Measurements from ENCODE around the gene CDK5R2. TPM values are rescaled to one million over a fixed set of nuclear protein-coding genes. Genes with fewer than 3 reads are reported as not detected.

The CDK5R2 gene
- total RNA-seq, 4 donors from 2014 or later, result not detected

DNA sequence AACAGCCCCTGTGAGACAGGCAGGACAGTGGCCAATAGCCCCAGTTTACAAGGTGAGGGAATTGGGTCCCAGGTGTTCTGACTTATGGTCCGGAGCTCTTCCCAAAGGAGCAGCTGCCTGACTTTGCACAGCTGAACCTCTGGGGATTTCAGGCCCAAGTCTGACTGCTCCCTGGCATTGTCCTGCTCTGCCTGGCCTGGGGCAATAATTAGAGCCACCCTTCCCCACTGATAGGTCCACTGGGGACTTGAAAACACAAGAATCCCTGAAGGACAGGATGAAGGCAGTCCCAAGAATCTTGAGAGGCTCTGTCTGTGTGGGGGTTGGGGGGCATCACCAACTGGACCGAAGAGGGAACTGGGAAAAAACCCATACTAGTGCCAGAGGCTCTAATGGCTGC, 29.2 kb downstream of the CDK5R2 start:
- 45 to 55% methylated on average over 2 of the region's 2 CpGs for WGBS, 2 donors
- intact Hi-C loops (cut with DNase I; ENCODE audit: low total_unique reads), result no loop called here
- TF ChIP-seq CTCF (IDR thresholded peaks at IDR 0.05) (no peak), POLR2A (IDR thresholded peaks at IDR 0.05) (no peak)

DNA sequence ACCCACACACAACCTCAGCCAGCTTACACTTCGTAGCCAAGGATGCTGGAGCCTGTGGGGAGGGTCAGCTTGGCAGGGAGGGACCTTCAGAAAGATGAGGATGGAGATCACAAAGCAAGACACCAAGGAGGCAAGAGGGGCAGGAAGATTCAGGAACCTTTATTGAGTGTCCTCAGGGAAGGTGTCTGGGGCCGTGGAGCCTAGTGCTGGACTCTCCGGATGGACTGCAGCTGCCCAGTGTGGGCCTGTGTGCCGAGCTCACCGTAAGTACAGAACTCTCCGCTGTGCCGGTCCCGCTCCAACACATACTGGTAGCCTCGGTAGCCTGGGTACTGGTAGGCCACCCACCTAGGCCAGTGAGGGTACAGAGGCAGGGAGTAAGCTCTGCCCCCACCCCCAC, 30.6 kb downstream of the CDK5R2 start:
- no peak overlapping the region for H3K4me3 ChIP-seq (ENCODE audit: low read depth, poor library complexity, severe bottlenecking)
- TF ChIP-seq CTCF (IDR thresholded peaks at IDR 0.05) (no peak), POLR2A (IDR thresholded peaks at IDR 0.05) (no peak)
- no peak for DNase-seq (ENCODE audit: low spot score in 2 of 2)
- 15 to 16% methylated on average over 8 to 9 of the region's 9 CpGs for WGBS, 2 donors
- intact Hi-C loops (cut with DNase I; ENCODE audit: low total_unique reads), result no loop called here

More for the DNA sequence above, 29.2 kb downstream of the CDK5R2 start:
- no peak overlapping the region for H3K4me3 ChIP-seq (ENCODE audit: low read depth, poor library complexity, severe bottlenecking)
- no peak for DNase-seq (ENCODE audit: low spot score in 2 of 2)

DNA sequence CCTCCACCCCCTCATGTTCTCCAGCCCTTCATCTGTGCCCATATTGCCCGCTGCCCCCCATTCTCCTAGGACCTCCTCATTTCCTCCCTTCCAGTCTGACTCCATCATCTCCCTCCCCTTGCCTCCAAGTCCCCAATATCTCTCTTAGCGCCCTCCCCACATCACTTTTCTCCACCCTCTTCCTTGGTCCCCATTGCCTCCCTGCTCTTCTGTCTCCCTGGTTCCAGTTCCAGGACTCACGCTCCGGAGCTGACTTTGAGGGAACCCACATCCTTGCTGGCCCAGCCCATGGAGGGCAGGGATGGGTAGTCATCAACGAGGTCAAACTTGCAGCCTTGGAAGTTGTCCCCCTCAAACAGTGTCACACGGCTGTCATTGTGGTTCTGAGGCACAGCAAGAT, 31.1 kb downstream of the CDK5R2 start:
- 14 to 19% methylated on average over 6 of the region's 6 CpGs for WGBS, 2 donors
- DNase-seq (ENCODE audit: low spot score in 2 of 2), result no peak

GRCh38 chr2:218991674-218992168, 32.3 kb downstream of the CDK5R2 start:
- DNase-seq (ENCODE audit: low spot score in 2 of 2), result no peak
- intact Hi-C loops (cut with DNase I; ENCODE audit: low total_unique reads), result no loop called here
- 9 to 22% methylated on average over 12 to 13 of the region's 13 CpGs for WGBS, 2 donors

More for the DNA sequence above, 31.1 kb downstream of the CDK5R2 start:
- TF ChIP-seq CTCF (IDR thresholded peaks at IDR 0.05) (no peak), POLR2A (IDR thresholded peaks at IDR 0.05) (no peak)
- intact Hi-C loops (cut with DNase I; ENCODE audit: low total_unique reads), result no loop called here
- no peak overlapping the region for H3K4me3 ChIP-seq (ENCODE audit: low read depth, poor library complexity, severe bottlenecking)

GRCh38 chr2:218992196-218992595, 32.7 kb downstream of the CDK5R2 start:
- intact Hi-C loops (cut with DNase I; ENCODE audit: low total_unique reads), result no loop called here
- 11 to 17% methylated on average over 7 of the region's 7 CpGs for WGBS, 2 donors
- no peak for TF ChIP-seq POLR2A (IDR thresholded peaks at IDR 0.05)
- TF ChIP-seq CTCF (IDR thresholded peaks at IDR 0.05), result no peak
- DNase-seq (ENCODE audit: low spot score in 2 of 2), result no peak
- no peak overlapping the region for H3K4me3 ChIP-seq (ENCODE audit: low read depth, poor library complexity, severe bottlenecking)

More at GRCh38 chr2:218991674-218992168, 32.3 kb downstream of the CDK5R2 start:
- H3K4me3 ChIP-seq (ENCODE audit: low read depth, poor library complexity, severe bottlenecking), result no peak overlapping the region
- TF ChIP-seq POLR2A (IDR thresholded peaks at IDR 0.05) (no peak), CTCF (IDR thresholded peaks at IDR 0.05) (no peak)

GRCh38 chr2:218992703-218993344, 33.4 kb downstream of the CDK5R2 start:
- 2 to 3% methylated on average over 34 to 38 of the region's 44 CpGs for WGBS, 2 donors
- no peak for DNase-seq (ENCODE audit: low spot score in 2 of 2)
- TF ChIP-seq POLR2A (IDR thresholded peaks at IDR 0.05) (no peak), CTCF (IDR thresholded peaks at IDR 0.05) (no peak)
- intact Hi-C loops (cut with DNase I; ENCODE audit: low total_unique reads), result no loop called here
- peak overlapping the region; percentile 7 for H3K4me3 ChIP-seq (ENCODE audit: low read depth, poor library complexity, severe bottlenecking)

All from lower leg skin (tissue), 4 donors.